ENCODE data around the gene TRAM2.
A peak's percentile ranks its signal among the peaks of the same experiment; 100 is the strongest.

Gene TRAM2

GRCh38 chr6:52503851-52504781 lies 72.7 kb downstream of the TRAM2 start:
- TF ChIP-seq, protein P1, sequence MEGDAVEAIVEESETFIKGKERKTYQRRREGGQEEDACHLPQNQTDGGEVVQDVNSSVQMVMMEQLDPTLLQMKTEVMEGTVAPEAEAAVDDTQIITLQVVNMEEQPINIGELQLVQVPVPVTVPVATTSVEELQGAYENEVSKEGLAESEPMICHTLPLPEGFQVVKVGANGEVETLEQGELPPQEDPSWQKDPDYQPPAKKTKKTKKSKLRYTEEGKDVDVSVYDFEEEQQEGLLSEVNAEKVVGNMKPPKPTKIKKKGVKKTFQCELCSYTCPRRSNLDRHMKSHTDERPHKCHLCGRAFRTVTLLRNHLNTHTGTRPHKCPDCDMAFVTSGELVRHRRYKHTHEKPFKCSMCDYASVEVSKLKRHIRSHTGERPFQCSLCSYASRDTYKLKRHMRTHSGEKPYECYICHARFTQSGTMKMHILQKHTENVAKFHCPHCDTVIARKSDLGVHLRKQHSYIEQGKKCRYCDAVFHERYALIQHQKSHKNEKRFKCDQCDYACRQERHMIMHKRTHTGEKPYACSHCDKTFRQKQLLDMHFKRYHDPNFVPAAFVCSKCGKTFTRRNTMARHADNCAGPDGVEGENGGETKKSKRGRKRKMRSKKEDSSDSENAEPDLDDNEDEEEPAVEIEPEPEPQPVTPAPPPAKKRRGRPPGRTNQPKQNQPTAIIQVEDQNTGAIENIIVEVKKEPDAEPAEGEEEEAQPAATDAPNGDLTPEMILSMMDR (conservative IDR thresholded peaks at IDR 0.05; ENCODE audit: low read depth, low read length) = no peak
- DNase-seq (ENCODE audit: low read depth) = peak; percentile 72

DNA sequence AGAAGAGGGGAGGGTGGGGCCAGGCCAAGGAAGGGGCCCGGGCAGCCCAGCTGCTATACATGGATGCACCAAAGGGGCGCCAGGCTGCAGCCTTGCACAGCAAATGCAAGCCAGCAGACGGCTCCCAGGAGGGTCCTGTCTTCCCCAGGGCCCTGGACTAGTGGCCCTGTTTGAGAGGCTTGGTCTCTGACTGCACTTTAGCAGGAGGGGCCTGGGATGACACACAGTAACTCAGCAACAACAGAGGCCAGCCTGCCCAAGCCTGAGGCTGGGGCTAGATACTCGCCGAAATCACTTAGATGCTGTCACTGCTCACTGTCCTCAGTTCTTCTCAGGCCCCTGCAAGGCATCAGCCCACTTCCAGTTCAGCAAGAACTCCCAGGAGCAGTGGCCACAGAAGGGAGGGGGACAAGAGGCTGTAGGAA lies 73.5 kb downstream of the TRAM2 start:
- H3K4me3 ChIP-seq (ENCODE audit: low read length) = no peak overlapping the region
- DNase-seq (ENCODE audit: low read depth) = no peak
- TF ChIP-seq, protein P1 (conservative IDR thresholded peaks at IDR 0.05; ENCODE audit: low read depth, low read length) = peak; percentile 21

More at GRCh38 chr6:52503851-52504781, 72.7 kb downstream of the TRAM2 start:
- no peak overlapping the region for H3K4me3 ChIP-seq (ENCODE audit: low read length)

- no peak for DNase-seq (ENCODE audit: low read depth)
- H3K4me3 ChIP-seq (ENCODE audit: low read length) = no peak overlapping the region
- TF ChIP-seq, protein P1 (conservative IDR thresholded peaks at IDR 0.05; ENCODE audit: low read depth, low read length) = no peak
Observed at GRCh38 chr6:52502306-52503029, 74.4 kb downstream of the TRAM2 start.

DNA sequence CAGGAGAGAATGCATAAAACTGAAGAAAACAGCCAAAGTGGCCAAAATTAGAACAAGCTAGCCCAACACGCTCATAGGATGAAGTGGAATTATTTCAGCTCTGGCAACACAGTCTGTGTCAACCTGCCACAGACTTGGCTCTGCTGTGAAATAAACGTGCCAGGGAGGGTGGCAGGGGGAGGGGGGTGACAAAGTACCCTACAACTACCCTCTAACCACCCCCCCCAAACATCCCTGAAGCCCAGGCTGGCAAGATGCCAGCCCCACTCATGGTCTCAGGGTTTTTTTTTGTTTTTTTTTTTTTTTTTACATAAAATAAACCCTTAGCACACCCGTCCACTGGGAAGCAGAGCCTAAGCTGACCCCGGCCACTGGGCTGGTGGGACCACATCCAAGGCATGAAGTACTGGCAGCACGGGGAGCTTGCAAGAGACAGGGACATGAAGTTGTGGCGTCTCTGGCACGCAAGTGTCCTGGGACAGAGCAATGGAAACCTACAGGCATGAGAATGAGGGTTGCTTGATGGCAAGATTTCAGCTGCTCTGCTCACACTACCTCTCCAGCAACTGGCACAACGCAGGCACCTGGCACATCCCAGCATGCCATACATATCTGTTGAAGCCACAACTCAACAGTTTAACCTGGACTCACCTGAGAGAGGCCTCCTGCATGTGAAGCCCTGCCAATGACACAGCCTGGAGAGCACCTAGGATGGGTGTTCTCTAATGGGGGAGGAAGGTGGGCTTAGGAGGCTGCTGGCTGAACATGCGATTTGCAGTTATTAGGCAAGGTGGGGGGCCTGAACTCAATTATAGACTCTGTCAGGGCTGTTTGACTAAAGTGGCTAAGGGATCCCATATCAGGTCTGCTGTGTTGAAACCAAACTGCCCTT lies 76.4 kb downstream of the TRAM2 start:
- no peak overlapping the region for H3K4me3 ChIP-seq (ENCODE audit: low read length)
- TF ChIP-seq, protein P1 (conservative IDR thresholded peaks at IDR 0.05; ENCODE audit: low read depth, low read length) = no peak
- DNase-seq (ENCODE audit: low read depth) = no peak

- TF ChIP-seq, protein P1 (conservative IDR thresholded peaks at IDR 0.05; ENCODE audit: low read depth, low read length) = no peak
- H3K4me3 ChIP-seq (ENCODE audit: low read length) = no peak overlapping the region
- DNase-seq (ENCODE audit: low read depth) = no peak
Observed at GRCh38 chr6:52499681-52500236, 77.1 kb downstream of the TRAM2 start.

- no peak overlapping the region for H3K4me3 ChIP-seq (ENCODE audit: low read length)
- no peak for DNase-seq (ENCODE audit: low read depth)
- TF ChIP-seq, protein P1 (conservative IDR thresholded peaks at IDR 0.05; ENCODE audit: low read depth, low read length) = no peak
Observed at GRCh38 chr6:52499026-52499425, 77.8 kb downstream of the TRAM2 start.

All from retinal pigment epithelial cell (primary cell).